Activated T-helper 1 cell treated with Interleukin-2 at 50 U/mL for 16 hours (primary cell): Measurements from ENCODE around the gene GPR155.
A peak's percentile ranks its signal among the peaks of the same experiment; 100 is the strongest.
"Not testable (repeated sequence)": the region's sequence is repeated elsewhere in the genome, so short reads cannot be mapped to it uniquely, and the experiment has no call there.

Source experiments
- DNase-seq: peaks from one replicate; pipeline ENCODE4 v3.0.0-alpha.2; 2020; ENCODE audit warnings: low read depth

The GPR155 gene

DNA sequence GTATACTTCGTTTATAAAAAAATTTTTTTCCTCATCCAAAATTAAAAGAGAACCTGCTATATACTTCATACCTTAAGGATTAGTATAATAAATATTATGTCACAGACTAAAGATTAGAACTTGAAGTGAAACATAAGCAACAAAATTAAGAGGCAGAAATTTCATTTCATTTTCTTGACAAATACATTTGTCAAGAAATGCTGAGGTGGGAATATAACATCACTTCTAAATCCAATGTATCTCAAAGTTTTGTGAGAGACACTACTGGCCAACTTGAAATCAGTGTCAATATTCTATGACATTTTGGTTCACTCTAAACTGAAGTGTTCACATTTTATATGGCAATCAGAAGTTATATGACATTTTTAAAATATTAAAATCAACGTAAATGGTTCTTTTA is 47.5 kb downstream of the GPR155 start:
- DNase-seq, result no peak

DNA sequence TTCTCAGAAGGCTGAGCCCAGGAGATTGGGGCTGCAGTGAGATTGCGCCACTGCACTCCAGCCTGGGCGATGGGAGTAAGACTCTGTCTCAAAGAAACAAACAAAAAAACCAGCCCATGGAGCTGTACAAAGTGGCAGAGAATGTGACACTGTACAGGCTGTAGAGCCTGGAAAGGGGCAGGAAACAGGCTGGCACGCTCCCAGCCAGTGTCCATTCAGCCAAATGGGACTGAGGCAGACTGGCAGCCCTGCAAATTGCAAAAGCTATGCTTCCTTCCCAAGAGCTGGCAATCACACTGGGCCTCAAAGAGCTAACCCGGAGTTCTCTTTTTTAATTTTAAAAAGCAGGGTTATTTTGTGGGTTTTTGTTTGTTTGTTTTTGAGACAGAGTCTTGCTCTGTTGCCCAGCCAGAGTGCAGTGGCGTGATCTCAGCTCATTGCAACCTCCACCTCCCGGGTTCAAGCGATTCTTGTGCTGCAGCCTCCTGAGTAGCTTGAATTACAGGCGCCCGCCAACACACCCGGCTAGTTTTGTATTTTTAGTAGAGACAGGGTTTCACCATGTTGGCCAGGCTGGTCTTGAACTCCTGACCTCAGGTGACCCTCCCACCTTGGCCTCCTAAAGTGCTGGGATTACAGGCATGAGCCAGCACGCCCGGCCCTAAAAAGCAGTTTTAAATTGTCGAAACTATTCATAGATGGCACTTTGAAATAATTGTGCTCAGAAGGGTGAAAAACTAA is 48.5 kb downstream of the GPR155 start:
- no peak for DNase-seq

DNA sequence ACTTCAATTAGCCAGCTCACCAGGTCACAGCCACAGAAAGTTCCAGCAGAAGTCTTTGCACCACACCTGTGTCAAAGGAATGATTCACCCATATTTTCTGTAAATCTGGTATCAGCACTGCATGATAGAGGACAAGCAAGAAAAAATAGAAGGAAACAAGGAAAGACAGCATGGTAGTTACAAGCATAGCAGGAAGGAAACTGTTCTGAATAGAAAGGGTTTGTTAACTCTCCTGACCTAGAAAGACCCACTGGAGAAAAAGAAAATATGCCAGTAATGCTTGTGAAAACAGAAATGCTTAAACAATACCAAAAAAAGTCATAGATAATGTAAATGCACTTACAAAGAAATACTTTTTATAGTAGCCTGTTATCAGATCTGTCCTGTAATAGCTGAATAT is 50.5 kb downstream of the GPR155 start:
- DNase-seq, result no peak

DNA sequence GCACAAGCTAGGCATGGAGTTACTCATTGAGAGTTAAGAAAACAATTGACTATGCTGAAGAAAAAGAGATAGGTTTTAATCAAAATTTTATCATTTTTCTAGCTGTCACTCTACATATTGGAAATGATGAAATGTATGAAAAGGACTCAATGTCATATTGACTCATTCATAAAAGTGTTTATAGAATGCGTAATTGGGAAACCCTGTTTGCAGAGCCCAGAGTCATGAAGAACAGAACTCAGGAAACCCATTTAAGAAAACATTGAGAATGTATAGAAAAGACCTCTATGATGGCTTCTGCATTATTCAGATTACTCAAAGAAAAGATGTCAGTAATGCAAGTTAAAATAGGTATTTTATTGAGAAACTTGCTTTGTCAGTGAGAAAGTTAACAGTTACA is 54.9 kb downstream of the GPR155 start:
- DNase-seq, result no peak

DNA sequence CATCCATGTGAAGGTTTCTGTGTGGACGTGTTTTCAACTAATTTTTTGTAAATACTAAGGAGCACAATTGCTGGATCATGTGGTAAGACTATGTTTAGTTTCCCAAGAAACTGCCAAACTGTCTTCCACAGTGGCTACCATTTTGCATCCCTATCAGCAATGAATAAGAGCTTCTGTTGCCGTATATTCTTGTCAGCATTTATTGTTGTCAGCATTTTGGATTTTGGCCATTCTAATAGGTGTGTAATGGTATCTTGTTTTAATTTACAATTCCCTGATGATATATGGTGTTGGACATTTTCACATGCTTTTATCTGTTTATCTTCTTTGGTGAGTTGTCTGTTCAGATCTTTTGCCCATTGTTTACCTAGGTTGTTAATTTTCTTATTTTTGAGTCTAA is 56.8 kb downstream of the GPR155 start:
- no peak for DNase-seq

DNA sequence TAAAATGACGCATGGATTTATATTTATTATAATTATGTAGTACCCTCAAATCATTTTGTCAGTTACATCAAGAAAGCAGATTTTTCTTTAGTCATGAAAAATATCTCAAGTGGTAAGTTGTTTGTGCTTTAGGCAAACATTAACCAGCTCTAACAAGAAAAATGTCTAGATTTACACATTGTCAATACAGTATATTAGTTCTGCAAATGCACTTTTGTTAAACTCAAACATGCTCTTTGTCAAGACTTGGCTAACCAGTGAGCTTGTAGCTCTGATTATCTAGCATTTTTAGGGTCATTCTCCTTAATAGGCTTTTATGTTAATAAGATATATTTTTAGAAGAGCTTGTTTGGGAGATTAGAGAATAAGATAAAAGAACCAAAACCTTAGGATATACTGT is 58.6 kb downstream of the GPR155 start:
- no peak for DNase-seq

DNA sequence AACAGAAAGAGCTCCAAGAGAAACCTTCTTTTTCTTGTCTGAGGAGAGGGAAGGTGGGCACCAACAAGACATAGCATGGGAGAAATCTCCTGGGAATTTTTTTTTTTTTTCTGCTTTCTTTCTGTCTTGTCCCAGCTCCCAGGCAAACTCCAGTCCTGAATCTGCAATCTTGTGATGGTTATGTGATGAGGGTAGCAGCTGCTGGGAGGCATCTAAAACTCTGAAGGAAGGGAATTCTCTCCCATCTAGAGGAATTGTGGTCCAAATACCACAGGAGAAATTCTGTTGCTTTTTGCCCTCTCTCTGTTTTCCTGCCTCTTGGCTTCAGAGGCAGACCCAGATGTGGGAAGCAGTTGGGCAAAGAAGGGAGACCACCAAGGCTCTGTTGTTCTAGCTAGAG is 74.6 kb downstream of the GPR155 start:
- no peak for DNase-seq

DNA sequence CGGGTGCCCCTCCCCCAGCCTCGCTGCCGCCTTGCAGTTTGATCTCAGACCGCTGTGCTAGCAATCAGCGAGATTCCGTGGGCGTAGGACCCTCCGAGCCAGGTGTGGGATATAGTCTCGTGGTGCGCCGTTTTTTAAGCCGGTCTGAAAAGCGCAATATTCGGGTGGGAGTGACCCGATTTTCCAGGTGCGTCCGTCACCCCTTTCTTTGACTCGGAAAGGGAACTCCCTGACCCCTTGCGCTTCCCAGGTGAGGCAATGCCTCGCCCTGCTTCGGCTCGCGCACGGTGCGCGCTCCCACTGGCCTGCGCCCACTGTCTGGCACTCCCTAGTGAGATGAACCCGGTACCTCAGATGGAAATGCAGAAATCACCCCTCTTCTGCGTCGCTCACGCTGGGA is 76.8 kb downstream of the GPR155 start:
- DNase-seq, result not testable (repeated sequence)

DNA sequence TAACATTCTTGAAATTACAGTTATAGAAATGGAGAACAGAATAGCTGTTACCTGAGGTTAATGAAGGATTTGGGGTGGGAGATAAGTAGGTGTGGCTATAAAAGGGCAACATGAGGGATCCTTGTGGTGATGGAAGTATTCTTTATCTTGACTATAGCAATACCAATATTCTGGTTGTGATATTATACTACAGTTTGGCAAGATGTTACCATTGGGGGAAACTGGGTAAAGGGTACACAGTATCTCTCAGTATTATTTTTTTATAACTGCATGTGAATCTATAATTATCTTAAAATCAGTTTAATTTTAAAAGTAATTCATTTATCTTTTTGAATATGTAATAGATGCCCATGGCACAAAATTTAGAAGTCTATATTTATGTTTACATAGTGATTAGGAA is 83.2 kb downstream of the GPR155 start:
- no peak for DNase-seq

DNA sequence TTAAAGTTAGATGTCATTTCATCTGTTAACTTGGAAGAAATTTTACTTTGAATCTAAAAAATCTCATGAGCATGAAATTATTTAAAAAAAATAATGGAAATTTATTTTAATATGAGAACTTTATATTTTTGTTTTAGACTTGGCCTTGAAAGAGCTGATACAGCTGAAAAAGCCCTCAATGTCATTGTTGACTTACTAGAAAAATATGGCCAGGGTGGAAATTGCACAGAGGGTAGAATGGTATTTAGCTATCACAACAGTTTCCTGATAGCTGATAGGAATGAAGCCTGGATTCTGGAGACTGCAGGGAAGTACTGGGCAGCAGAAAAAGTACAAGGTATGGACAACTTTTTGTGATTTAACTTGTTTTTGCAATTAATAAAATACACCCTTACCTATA is 86.0 kb downstream of the GPR155 start:
- no peak for DNase-seq

DNA sequence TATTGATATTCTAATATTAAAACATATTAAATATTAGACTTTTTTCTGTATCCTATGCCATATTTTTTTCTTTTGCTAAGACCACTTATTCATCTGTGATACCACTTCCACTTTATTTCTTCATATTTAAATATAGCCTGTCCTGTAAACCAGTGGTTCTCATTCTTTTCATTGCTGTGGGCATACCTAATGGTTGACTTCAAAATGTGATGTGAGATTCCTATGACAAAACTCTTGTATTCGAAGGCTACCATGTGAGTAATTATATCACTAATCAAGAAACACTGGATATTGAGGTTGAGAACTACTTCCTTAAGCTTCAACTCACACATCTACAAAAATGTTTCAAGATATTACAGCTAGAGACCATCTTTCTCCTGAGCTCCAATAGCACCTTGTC is 87.7 kb downstream of the GPR155 start:
- no peak for DNase-seq

DNA sequence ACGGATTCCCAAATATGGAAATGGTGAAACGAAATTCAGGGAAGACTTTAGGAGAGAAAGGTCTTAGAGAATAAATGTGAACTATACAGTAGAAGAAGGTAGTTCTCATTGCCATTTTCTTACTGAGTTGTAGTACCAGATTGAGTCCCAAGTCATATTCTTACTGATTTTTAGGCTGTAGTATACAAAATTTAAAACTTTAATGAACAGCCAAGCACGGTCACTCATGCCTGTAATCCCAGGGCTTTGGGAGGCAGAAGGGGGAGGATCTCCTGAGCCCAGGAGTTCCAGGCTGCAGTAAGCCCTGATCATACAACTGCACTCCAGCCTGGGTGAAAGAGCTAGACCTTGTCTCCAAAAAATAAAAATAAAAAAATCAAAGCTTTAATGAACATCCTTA is 89.1 kb downstream of the GPR155 start:
- no peak for DNase-seq

DNA sequence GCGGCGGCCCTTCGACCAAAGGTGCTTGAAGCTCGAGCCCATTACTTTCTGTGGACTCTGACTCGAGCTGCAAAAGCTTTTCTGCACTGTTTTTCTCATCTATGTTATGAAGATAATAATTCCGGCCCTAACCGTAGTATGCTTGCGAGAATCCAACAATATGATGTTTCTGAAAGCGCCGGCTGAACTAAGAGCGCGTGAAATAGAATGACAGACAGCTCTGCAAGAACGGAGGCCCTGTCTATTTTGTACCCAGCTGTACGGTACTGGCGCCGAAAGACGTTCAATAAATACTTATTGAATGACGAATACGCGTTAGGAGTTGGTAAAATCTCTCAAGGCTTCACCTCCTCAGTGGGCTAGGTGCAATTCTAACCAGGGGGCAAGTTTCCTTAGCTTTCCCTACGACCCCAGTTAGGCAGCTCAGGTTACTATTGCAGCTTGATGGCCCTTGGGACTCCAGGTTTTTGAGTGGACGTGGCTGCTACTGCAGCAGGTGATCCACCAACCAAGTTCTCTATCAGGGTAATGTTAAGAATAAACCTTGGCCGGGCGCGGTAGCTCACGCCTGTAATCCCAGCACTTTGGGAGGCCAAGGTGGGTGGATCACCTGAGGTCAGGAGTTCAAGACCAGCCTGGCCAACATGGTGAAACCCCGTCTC is 90.7 kb downstream of the GPR155 start:
- DNase-seq, result no peak

DNA sequence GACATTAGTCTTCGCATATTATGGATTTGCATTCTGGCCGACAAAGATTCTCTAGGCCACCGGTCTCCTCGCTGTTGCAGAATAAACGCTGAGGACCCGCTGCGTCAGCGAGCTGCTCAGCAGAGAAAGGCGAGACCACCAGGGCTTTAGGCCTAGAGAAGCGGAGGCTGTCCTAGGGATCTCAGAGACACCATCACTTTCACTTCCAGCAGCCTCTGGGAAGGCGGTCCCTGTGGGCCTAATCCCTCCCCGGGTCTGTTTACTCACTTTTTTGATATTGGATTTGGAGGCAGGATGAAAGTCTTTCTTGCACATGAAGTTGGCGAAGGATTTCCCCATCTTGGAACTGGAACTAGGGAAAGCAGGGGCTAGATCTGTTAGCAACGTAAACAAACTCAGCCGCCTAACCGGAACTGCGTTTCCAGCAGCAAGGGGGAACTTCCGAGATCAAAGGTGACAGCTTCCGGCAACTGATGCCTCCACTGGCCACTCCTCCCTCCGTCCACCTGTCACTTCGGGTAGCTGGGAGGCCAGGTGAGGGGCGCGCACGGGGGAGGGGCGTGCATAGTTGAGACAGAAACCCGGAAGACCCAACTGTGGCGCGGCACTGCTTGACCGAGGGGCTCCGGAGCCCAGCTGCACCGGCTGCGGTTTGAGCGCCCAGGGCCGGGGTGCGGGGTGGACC is 91.4 kb downstream of the GPR155 start, which contains the start of gene SCRN3:
TSS of gene SCRN3 (plus strand) at position 447 of the 685 bp plus-strand sequence. CDS start 2,554 bp downstream, outside the sequence.
- peak; percentile 62 for DNase-seq

DNA sequence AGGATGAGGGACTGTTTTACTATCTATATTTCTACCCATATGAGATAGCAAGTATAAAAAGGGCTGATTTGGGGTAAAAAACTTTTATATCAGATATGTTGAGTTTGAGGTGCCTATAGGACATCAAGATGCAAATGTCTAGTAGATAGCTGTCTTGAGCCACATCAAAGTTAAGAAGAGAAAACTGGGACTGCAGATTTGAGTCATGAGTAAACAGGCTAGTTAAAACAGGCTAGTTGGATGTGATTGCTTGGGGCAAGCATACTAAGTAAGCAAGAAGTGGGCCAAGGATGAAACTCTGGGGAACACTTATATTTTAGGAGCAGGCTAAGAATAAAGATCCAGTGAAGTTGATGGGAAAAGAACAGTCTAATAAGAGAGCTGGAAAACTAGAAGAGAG is 94.1 kb downstream of the GPR155 start:
- DNase-seq, result no peak

DNA sequence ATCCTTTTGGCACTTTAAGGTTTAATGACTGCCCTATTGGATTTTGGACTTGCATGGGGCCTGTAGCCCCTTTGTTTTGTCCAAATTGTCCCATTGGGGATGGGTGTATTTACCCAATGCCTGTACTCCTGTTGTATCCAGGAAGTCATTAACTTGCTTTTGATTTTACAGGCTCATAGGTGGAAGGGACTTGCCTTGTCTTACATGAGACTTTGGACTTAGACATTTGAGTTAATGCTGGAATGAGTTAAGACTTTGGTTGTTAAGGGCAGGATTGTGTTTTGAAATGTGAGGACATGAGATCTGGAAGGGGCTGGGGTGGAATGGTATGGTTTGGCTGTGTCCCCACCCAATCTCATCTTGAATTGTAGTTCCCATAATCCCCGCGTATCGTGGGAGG is 96.5 kb downstream of the GPR155 start:
- DNase-seq, result not testable (repeated sequence)

DNA sequence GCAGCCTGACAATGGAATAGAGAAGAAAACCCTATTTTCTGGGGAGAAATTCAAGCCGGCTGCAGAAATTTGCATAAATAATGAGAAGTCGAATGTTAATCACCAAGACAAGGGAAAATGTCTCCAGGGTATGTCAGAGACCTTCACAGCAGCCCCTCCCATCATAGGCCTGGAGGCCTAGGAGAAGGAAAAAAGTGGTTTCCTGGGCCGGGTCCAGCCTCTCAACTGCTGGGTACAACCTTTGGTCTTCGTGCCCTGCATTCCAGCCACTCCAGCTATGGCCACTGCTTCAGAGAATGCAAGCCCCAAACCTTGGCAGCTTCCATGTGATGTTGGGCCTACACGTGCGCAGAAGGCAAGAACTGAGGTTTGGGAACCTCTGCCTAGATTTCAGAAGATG is 97.3 kb downstream of the GPR155 start:
- no peak for DNase-seq

DNA sequence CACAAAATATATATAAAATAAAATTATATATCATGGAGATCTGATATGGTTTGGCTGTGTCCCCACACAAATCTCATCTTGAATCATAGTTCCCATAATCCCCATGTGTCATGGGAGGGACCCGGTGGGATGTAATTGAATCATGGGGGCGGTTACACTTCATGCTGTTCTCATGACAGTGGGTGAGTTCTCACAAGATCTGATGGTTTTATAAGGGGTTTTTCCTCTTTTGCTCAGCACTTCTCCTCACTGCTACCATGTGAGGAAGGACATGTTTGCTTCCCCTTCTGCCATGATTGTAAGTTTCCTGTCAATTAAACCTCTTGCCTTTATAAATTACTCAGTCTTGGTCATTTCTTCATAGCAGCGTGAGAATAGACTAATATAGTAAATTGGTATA is 98.1 kb downstream of the GPR155 start:
- not testable (repeated sequence) for DNase-seq

DNA sequence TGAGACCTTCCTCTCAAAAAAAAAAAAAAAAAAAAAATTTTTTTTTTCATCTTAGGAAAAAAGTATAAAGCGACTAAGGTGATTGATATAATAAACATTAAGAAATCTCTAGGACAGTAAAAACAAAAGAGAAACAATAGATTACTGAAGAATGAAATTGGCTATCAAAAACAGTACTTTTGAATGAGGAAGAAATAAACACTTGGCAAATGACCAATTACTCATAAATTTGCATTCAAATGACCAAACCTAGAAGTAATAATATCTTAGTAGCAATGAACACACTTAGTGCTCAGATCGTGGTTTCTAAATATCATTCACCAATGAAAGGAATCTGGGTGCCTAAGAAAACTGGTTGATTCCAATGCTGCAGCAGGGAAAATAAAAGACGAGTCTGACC is 101.6 kb downstream of the GPR155 start:
- no peak for DNase-seq

DNA sequence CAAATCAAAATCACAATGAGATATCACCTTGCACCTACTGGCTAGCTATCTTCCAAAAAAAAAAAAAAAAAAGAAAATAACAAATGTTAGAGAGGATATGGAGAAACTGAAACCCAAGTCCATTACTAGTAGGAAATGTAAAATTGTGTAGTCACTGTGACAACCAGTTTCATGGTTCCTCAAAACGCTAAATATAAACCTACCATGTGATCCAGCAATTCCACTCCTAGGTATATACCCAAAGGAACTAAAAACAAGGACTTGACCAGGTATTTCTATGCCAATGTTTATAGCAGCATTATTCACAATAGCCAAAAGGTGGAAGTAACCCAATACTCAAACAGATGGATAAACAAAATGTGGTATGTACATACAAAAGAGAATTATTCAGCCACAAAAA is 103.0 kb downstream of the GPR155 start:
- DNase-seq, result no peak
